T-helper 2 cell (primary cell): ENCODE data around the gene EPHB1.

Source experiments
- DNase-seq, 5 experiments: peaks; one replicate each; pipeline versions ENCODE4 v3.0.0 to v3.0.0-alpha.2; 2012 to 2022

The EPHB1 gene

GRCh38 chr3:134809427-134810051 is 14.5 kb downstream of the EPHB1 start:
- DNase-seq = no peak

- no peak for DNase-seq
These were observed 15.0 kb downstream of the EPHB1 start for GRCh38 chr3:134810052-134810435.

- DNase-seq = no peak
These were observed 15.8 kb downstream of the EPHB1 start for GRCh38 chr3:134810850-134811249.

GRCh38 chr3:134813618-134814017 is 18.6 kb downstream of the EPHB1 start:
- DNase-seq = no peak

- no peak for DNase-seq
These were observed 20.5 kb downstream of the EPHB1 start for GRCh38 chr3:134815519-134815918.

DNA sequence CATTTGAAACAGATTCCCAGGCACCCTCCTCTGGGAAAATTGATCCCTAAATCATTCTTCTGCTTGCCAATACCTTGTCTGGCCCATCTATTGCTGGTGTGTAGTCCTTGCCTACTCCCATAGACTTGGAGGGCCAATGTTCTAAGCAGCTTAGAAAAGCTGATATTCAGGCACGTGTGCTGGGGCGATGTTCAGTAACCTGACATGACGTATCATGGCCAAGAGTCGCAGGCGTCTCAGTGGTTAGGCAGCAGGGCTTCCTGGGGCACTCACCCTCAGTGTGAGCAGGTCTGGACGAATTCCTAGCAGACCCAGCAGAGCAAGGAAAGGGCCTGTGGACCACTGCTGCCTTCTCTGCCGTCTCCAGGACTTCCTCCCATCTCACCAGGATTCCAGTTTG is 21.6 kb downstream of the EPHB1 start:
- no peak for DNase-seq

DNA sequence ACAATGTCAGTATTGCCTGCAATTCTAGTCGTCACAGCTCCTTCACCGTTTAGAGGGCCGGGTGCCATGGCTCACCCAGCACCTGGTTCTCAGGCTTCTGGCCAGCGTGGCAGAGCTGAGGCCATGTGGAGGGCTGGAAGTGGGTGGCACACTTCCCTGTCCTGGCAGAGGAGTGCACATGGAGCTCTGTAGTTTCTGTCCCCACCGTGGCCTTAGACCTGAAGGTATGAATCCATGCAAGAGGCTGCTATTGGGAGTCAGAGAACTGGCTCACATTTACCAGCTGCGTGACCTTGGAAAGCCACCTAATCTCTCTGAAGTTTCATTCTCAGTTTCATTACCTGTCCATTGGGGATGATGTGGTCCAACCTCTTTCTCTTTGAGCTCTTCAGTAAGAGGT is 22.2 kb downstream of the EPHB1 start:
- no peak for DNase-seq

DNA sequence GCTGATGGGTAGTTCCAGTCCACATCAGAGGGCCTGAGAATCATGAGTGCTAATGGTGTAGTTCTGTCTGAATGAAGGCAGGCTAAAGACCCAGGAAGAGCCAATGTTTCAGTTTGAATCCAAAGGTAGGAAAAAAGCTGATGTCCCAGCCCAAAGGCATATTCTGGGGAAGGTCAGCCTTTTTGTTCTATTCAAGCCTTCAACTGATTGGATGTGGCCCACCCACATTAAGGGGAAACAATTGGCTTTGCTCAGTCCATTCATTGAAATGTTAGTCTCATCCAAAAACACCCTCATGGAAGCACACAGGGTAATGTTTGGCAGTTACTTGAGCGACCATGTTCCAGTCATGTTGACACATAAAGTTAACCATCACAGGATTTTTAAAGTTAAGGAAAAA is 25.9 kb downstream of the EPHB1 start:
- no peak for DNase-seq

- no peak for DNase-seq
These were observed 27.0 kb downstream of the EPHB1 start for GRCh38 chr3:134822090-134822489.

GRCh38 chr3:134823679-134824078 is 28.6 kb downstream of the EPHB1 start:
- DNase-seq = no peak

DNA sequence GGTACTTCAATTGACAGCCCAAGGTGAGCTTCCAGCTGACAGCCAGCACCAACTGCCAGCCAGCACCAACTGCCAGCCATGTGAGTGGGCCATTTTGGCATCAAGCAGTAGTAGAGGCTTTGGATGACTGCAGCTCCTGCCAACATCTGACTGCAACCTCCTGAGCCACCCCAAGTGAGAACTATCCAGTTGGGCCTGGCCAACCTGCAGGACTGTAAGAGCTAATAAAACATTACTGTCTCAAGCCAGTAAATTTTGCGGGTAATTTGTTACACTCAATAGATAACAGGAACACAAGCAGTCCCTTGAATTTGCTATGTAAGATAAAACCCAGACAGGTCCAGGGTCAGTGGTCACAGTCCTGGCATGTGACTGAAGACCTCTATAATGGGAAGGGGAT is 29.7 kb downstream of the EPHB1 start:
- no peak for DNase-seq

GRCh38 chr3:134827213-134827612 is 32.2 kb downstream of the EPHB1 start:
- peak in 1 of 5 experiments; percentile 33 for DNase-seq

GRCh38 chr3:134829721-134830120 is 34.7 kb downstream of the EPHB1 start:
- no peak for DNase-seq

DNA sequence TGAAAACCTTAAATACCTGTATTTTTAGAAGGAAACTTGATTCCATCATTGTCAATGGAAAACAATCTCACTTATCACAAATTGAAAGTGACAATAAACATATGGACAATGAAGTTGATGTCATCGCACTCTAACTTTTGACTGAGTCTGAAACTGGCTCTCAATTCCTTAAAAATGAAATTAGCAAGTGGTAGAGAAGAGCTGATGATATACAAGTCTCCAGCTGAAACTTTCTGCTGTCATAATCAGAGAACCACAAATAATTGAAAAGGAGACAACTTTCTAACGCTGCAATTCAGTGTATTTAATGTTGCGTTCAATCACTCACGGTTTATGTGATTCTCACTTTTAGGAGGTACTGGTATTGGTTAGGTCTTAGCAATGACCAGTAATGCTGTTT is 37.5 kb downstream of the EPHB1 start:
- DNase-seq = no peak

GRCh38 chr3:134833453-134834163 is 38.5 kb downstream of the EPHB1 start:
- DNase-seq = no peak

DNA sequence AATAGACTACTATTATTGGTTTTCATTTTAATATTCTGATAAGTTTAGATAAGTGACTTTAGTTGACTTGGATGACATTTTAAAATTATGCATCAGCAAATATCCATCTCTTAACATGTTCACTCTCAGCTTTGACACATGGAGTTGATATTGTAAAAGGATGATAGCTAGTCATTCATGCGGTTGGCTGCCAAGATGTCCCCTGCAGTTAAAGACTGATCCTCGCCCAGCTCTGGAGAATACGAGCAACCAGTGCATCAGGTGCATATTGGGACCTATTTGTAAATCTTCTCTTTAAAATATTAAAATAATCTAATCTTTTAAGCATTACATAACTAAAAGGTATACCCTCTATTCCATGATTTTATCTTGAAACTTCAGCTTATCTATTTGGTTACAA is 41.9 kb downstream of the EPHB1 start:
- DNase-seq = no peak

GRCh38 chr3:134838599-134838998 is 43.5 kb downstream of the EPHB1 start:
- peak in 1 of 5 experiments; percentile 8 for DNase-seq

GRCh38 chr3:134839422-134839821 is 44.4 kb downstream of the EPHB1 start:
- no peak for DNase-seq

GRCh38 chr3:134839990-134840389 is 44.9 kb downstream of the EPHB1 start:
- no peak for DNase-seq

GRCh38 chr3:134840459-134840858 is 45.4 kb downstream of the EPHB1 start:
- no peak for DNase-seq

- DNase-seq = no peak
These were observed 51.0 kb downstream of the EPHB1 start for GRCh38 chr3:134846084-134846483.

- no peak for DNase-seq
These were observed 51.9 kb downstream of the EPHB1 start for GRCh38 chr3:134846911-134847317.

- DNase-seq = no peak
These were observed 52.3 kb downstream of the EPHB1 start for GRCh38 chr3:134847349-134847748.

DNA sequence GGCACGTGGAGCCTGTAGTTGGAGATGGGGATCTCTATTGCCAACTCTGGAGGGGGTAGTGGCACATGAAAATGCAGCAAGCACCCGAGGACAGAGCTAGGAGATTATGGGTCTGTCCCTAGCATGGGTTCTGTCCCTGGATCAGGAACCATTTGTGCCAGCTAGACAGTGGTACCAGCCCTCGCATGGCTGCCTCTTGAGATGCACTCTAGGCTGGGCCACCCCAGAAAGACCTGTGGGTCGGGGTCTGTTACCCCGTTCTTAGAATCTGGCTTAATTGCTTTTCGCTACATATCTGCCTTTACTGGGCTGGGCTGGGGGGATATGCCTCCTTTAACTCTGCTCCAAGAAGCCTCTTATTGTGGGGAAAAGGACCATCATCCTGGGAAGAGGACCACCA is 54.5 kb downstream of the EPHB1 start:
- DNase-seq = no peak

GRCh38 chr3:134850761-134851160 is 55.7 kb downstream of the EPHB1 start:
- no peak for DNase-seq
